GM10847 (cell line): ENCODE results near the gene SYT15.

Experiments used
- POLR2A ChIP-seq: IDR thresholded peaks from 2 replicates; pipeline ENCODE4 v1.6.1; 2011; ENCODE audit not compliant: insufficient read length; ENCODE audit errors: extremely low read depth

Gene SYT15

DNA sequence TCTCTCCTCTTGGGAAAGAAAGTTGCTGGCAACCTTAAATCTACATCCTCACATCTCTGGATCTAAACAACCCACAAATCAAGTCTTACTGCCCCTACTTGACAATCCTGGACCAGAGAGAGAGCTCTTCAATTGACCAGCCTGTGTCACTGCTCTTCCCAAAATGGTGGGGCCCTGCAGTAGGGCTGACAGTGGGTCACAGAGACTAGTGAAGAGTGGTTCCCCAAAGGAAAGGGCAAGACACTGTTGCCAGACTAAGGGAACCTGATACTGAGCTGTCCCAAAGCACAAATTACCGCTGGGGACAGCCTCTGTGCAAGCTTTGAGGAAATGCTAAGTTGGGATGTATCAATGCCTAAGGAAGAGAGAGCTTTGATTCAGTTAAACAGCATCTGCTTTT lies 18.0 kb upstream of the SYT15 start:
- no peak for TF ChIP-seq POLR2A
